GM19467 (cell line): Measurements from ENCODE around the gene PRR15L.

ENCODE experiments used
- ATAC-seq: cut with Tn5 transposase; IDR thresholded peaks from one replicate; pipeline ENCODE4 v1.9.1; 2021; ENCODE audit warnings: mild to moderate bottlenecking, moderate library complexity; ENCODE audit not compliant: unreplicated experiment

The PRR15L gene

GRCh38 chr17:47907932-47908562 lies 49.6 kb downstream of the PRR15L start:
- ATAC-seq, result no peak

GRCh38 chr17:47906443-47906842 lies 51.2 kb downstream of the PRR15L start:
- ATAC-seq, result no peak

GRCh38 chr17:47905221-47905733 lies 52.4 kb downstream of the PRR15L start:
- no peak for ATAC-seq

- ATAC-seq, result no peak
Observed at GRCh38 chr17:47902039-47902744, 55.5 kb downstream of the PRR15L start.
